ENCODE results near the gene TECPR1.

The TECPR1 gene

DNA sequence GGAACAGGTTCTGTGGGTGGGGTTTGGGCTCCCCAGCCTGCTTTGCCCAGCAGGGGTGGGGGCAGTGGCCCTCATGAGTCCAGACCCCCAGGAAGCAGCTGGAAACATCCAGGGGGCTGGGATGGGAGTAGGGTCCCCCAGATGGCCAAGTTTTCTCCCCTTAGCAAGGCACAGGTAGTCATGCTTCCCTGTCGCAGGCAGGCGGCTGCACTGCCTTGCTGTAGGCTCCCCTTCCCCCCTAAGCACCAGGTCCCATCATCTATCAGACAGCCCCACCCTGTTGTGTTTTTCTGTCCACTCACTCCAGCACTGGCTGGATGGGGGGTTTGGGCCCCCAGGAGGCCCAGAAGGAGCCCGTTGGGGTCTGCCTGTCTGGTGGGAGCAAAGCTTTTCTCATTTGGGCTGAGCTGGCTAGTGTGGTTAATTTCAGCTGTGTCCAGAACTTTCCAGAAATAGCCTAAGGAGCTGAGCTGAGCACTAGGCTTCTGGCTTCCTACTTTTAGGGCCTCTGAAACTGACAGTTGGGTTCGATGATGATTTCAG lies 37.4 kb upstream of the TECPR1 start:
- TF ChIP-seq SIN3A (IDR thresholded peaks at IDR 0.05; ENCODE audit: borderline replicate concordance, insufficient read depth, low read length) = no peak
- TF ChIP-seq FOXP2 (optimal IDR thresholded peaks at IDR 0.05; ENCODE audit: borderline replicate concordance, extremely low read depth, extremely low read length, insufficient read depth) = no peak
- no peak for TF ChIP-seq TAF1 (IDR thresholded peaks at IDR 0.05; ENCODE audit: borderline replicate concordance, insufficient read depth, low read length)
- TF ChIP-seq REST (IDR thresholded peaks at IDR 0.05; ENCODE audit: insufficient read depth in 1 of 2, low read depth in 2 of 2, low read length in 2 of 2) = no peak
- no peak for TF ChIP-seq POLR2AphosphoS5 (IDR thresholded peaks at IDR 0.05; ENCODE audit: low read depth, low read length)

DNA sequence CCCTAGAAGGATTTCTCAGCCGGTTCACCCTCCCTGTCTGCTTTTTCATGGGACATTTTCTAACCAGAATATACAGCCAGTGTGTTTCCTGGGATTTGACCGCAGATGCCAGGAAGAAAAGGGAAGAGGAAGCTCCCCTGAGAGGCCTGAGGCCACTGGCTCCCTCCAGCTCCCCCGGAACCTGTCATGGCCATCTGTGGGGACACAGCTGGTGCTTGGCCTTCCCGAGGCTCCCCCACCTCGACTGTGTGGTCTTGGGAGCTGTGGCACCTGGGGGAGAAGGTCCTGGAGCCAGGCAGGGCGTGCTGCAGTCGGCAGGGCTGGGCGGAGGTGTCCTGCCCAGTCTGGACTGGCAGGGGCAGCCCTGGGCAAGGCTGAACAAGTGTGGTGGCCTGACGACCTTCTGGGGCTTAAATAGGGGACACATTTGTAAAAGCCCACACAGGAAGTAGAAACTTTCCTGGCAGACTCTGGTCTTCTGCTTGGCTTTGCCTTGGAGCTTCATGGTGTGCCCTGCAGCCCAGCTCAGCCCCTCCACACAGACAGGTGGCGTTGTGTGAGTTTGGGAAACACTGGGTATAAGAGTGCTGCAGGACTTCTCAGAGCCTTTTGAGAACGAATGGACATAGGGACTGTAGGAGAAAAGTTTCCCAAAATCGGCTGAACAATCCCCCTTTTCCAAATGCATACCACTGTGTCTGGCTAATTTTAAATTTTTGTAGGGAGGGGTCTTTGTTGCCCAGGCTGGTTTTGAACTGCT lies 36.2 kb upstream of the TECPR1 start:
- TF ChIP-seq FOXP2 (optimal IDR thresholded peaks at IDR 0.05; ENCODE audit: borderline replicate concordance, extremely low read depth, extremely low read length, insufficient read depth) (no peak), TAF1 (IDR thresholded peaks at IDR 0.05; ENCODE audit: borderline replicate concordance, insufficient read depth, low read length) (no peak), REST (IDR thresholded peaks at IDR 0.05; ENCODE audit: insufficient read depth in 1 of 2, low read depth in 2 of 2, low read length in 2 of 2) (no peak)

- no peak for TF ChIP-seq REST (IDR thresholded peaks at IDR 0.05; ENCODE audit: insufficient read depth in 1 of 2, low read depth in 2 of 2, low read length in 2 of 2)
- no peak for TF ChIP-seq SIN3A (IDR thresholded peaks at IDR 0.05; ENCODE audit: borderline replicate concordance, insufficient read depth, low read length)
- TF ChIP-seq FOXP2 (optimal IDR thresholded peaks at IDR 0.05; ENCODE audit: borderline replicate concordance, extremely low read depth, extremely low read length, insufficient read depth) = no peak
- TF ChIP-seq POLR2AphosphoS5 (IDR thresholded peaks at IDR 0.05; ENCODE audit: low read depth, low read length) = no peak
- TF ChIP-seq TAF1 (IDR thresholded peaks at IDR 0.05; ENCODE audit: borderline replicate concordance, insufficient read depth, low read length) = no peak
These were observed 35.5 kb upstream of the TECPR1 start for GRCh38 chr7:98287486-98287959.

DNA sequence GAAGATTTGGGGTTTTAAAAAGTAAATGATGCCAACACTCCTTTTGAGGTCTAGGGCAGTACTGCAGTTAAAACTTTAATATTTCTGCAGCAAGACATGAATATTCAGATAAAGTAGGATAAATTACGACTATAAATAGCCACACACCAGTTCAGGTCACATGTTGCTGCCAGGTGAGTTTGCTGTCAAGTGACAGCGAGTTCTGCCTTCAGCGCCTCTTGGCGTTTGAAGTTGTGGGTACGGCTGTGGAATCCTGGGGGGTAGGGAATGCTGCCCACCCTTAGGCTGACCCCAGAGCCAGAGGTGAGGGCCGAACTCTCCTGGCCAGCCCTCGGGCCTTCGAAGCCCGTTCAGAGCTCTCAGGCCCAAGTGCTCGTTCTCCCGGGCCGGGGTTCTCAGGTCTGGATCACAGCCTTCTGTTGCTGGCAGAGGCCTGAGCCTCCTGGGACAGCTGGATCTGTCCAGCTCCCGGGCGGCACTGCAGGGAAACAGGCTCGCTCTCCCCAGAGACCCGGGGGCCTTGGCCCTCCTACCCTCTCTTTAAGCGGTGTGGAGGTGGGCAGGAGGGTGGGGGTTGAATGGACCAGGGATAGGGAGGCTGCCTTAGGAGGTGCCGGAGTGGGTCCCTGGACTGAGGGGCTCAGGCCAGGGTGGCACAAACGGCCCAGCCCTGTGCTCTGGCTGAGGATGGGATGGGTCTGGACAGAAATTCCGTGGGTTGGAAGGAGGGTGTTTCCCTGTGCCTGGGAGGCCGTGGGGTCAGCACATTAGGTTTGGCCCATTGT lies 34.9 kb upstream of the TECPR1 start:
- TF ChIP-seq SIN3A (IDR thresholded peaks at IDR 0.05; ENCODE audit: borderline replicate concordance, insufficient read depth, low read length) (no peak), FOXP2 (optimal IDR thresholded peaks at IDR 0.05; ENCODE audit: borderline replicate concordance, extremely low read depth, extremely low read length, insufficient read depth) (no peak), POLR2AphosphoS5 (IDR thresholded peaks at IDR 0.05; ENCODE audit: low read depth, low read length) (no peak)

DNA sequence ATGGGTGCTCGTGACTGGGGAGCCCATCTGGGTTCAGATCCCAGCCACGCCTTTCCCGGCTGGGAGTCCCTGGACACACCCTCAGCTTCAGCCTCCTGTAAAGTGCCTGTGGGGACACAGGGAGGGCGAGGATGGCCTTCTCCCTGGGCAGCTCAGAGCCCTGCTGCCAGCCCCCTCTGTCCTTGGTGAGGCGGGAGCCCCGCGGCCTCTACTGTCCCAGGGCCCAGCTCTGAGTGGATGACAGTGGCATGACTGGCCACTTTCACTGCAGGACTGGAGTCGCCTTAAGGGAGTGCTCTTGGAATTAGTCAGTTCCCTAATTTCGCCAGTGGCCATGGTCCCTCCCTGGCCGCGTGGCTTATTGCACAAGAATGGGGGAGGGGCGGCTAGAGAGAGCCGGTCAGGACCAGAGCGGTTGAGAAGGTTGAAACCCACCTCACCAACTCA lies 34.1 kb upstream of the TECPR1 start:
- TF ChIP-seq TAF1 (IDR thresholded peaks at IDR 0.05; ENCODE audit: borderline replicate concordance, insufficient read depth, low read length) (no peak), REST (IDR thresholded peaks at IDR 0.05; ENCODE audit: insufficient read depth in 1 of 2, low read depth in 2 of 2, low read length in 2 of 2) (no peak), POLR2AphosphoS5 (IDR thresholded peaks at IDR 0.05; ENCODE audit: low read depth, low read length) (no peak), FOXP2 (optimal IDR thresholded peaks at IDR 0.05; ENCODE audit: borderline replicate concordance, extremely low read depth, extremely low read length, insufficient read depth) (no peak), SIN3A (IDR thresholded peaks at IDR 0.05; ENCODE audit: borderline replicate concordance, insufficient read depth, low read length) (no peak)

All from PFSK-1 (cell line).